H1 (cell line): ENCODE results near the gene TMEM151A. TPM values are rescaled to one million over a fixed set of nuclear protein-coding genes. Genes with fewer than 3 reads are reported as not detected.

ENCODE experiments used
- CTCF ChIA-PET: fragments of 300-600 bp; sonication (Branson Sonifier 250); formaldehyde crosslinking; loops from one replicate; lab custom pipeline; 2021; ENCODE audit not compliant: partially characterized antibody; lab: Charles Lee
- POLR2A ChIA-PET: fragments of 300-600 bp; sonication (Branson Sonifier 250); formaldehyde crosslinking; loops from one replicate; lab custom pipeline; 2021; ENCODE audit warnings: inconsistent platforms; ENCODE audit not compliant: partially characterized antibody; lab: Charles Lee
- DNase-seq, 2 experiments: peaks; one replicate each; pipeline versions ENCODE4 v3.0.0 to v3.0.0-alpha.2; 2010 to 2022; ENCODE audit warnings: low spot score in 2 of 2, low read depth in 1 of 2, mixed read lengths in 1 of 2
- FAIRE-seq: peaks from 2 replicates; lab custom pipeline; 2011; peaks lifted over from hg19 to GRCh38; lab: Jason Lieb, UNC
- H2AFZ ChIP-seq: 2 replicates; pipeline ENCODE4 v1.8.1; 2012; ENCODE audit warnings: low read length, inconsistent platforms
- H2AK5ac ChIP-seq: 2 replicates; pipeline ENCODE4 v1.6.1; 2013; ENCODE audit warnings: low read depth, low read length
- H2BK120ac ChIP-seq: replicated peaks from 2 replicates; pipeline ENCODE3; 2013; ENCODE audit warnings: low read depth, low read length, inconsistent platforms
- H2BK12ac ChIP-seq: 2 replicates; pipeline ENCODE4 v1.6.1; 2013; ENCODE audit warnings: low read depth, low read length
- H2BK15ac ChIP-seq: 2 replicates; pipeline ENCODE4 v1.6.1; 2013; ENCODE audit warnings: low read length
- H2BK20ac ChIP-seq: 2 replicates; pipeline ENCODE4 v1.6.1; 2013; ENCODE audit warnings: low read length
- H2BK5ac ChIP-seq: 2 replicates; pipeline ENCODE4 v1.6.1; 2013; ENCODE audit warnings: low read depth, low read length
- H3K14ac ChIP-seq: 2 replicates; pipeline ENCODE4 v1.6.1; 2013; ENCODE audit warnings: inconsistent platforms; ENCODE audit not compliant: insufficient read length
- H3K18ac ChIP-seq: 2 replicates; pipeline ENCODE4 v1.6.1; 2013; ENCODE audit warnings: low read length; ENCODE audit errors: extremely low read depth
- H3K23ac ChIP-seq: 2 replicates; pipeline ENCODE4 v1.6.1; 2013; ENCODE audit warnings: inconsistent platforms; ENCODE audit not compliant: insufficient read length
- H3K23me2 ChIP-seq: 2 replicates; pipeline ENCODE4 v1.6.1; 2013; ENCODE audit warnings: low read depth, low read length
- H3K27ac ChIP-seq: 2 replicates; pipeline ENCODE4 v1.6.1; 2011; ENCODE audit warnings: low read depth, low read length, inconsistent platforms
- H3K27me3 ChIP-seq, 4 experiments: replicated peaks in 1 of 4; 1 replicate in 1 of 4; 2 replicates in 3 of 4; pipeline versions ENCODE4 v1.6.1 to v1.8.1; 2011 to 2013; ENCODE audit warnings: low read length in 3 of 4, mild to moderate bottlenecking in 3 of 4, inconsistent platforms in 2 of 4, mixed read lengths in 2 of 4, moderate library complexity in 1 of 4; ENCODE audit not compliant: control insufficient read depth in 3 of 4, insufficient read depth in 3 of 4; ENCODE audit errors: extremely low read depth in 1 of 4
- H3K36me3 ChIP-seq, 4 experiments: 2 replicates each; pipeline versions ENCODE4 v1.6.1 to v1.8.1; 2011 to 2013; ENCODE audit warnings: mild to moderate bottlenecking in 4 of 4, low read length in 3 of 4, moderate library complexity in 2 of 4, control low read depth in 1 of 4, inconsistent platforms in 1 of 4; ENCODE audit not compliant: insufficient read depth in 4 of 4, control insufficient read depth in 2 of 4
- H3K4ac ChIP-seq: replicated peaks from 2 replicates; pipeline ENCODE3; 2013; ENCODE audit warnings: low read length, low read depth, mixed read lengths, inconsistent platforms; ENCODE audit not compliant: insufficient read length
- H3K4me1 ChIP-seq, 4 experiments: replicated peaks in 1 of 4; 1 replicate in 1 of 4; 2 replicates in 3 of 4; pipeline versions ENCODE4 v1.6.1 to v1.8.1; 2011 to 2013; ENCODE audit warnings: low read length in 3 of 4, inconsistent platforms in 2 of 4, mixed read lengths in 1 of 4; ENCODE audit not compliant: insufficient read depth in 4 of 4, control insufficient read depth in 3 of 4
- H3K4me2 ChIP-seq, 2 experiments: 2 replicates each; pipeline versions ENCODE4 v1.6.1 to v1.8.1; 2011 to 2013; ENCODE audit warnings: low read depth in 2 of 2, low read length in 2 of 2, control low read depth in 1 of 2, inconsistent platforms in 1 of 2, mild to moderate bottlenecking in 1 of 2; ENCODE audit not compliant: insufficient read depth in 1 of 2
- H3K4me3 ChIP-seq, 4 experiments: fragments of 200-600, 300-600 bp in 1 of 4; sonication (generic), shearing (Covaris generic), sonication (Bioruptor Twin) in 1 of 4; 2 replicates each; pipeline versions ENCODE4 v1.5.1 to v1.8.1; 2011 to 2016; ENCODE audit warnings: low read length in 4 of 4, low read depth in 3 of 4, control low read depth in 2 of 4, inconsistent platforms in 2 of 4, mild to moderate bottlenecking in 2 of 4, mixed read lengths in 1 of 4, moderate library complexity in 1 of 4; ENCODE audit not compliant: insufficient read depth in 2 of 4; ENCODE audit errors: extremely low read depth in 1 of 4
- H3K56ac ChIP-seq: replicated peaks from 2 replicates; pipeline ENCODE3; 2013; ENCODE audit warnings: low read depth, mild to moderate bottlenecking, mixed read lengths, low read length, inconsistent platforms; ENCODE audit not compliant: insufficient read length
- H3K79me1 ChIP-seq: 2 replicates; pipeline ENCODE4 v1.6.1; 2013; ENCODE audit warnings: low read depth, low read length, control low read depth
- H3K79me2 ChIP-seq, 2 experiments: 2 replicates each; pipeline versions ENCODE4 v1.6.1 to v1.8.1; 2012 to 2013; ENCODE audit warnings: low read length in 2 of 2, mild to moderate bottlenecking in 2 of 2, inconsistent platforms in 1 of 2; ENCODE audit not compliant: insufficient read depth in 2 of 2, control insufficient read depth in 1 of 2
- H3K9ac ChIP-seq, 4 experiments: replicated peaks in 1 of 4; 1 replicate in 1 of 4; 2 replicates in 3 of 4; pipeline versions ENCODE4 v1.6.1 to v1.8.1; 2011 to 2013; ENCODE audit warnings: low read depth in 3 of 4, low read length in 3 of 4, control low read depth in 2 of 4, mild to moderate bottlenecking in 2 of 4, moderate library complexity in 2 of 4, inconsistent platforms in 1 of 4; ENCODE audit errors: extremely low read depth in 1 of 4
- H3K9me3 ChIP-seq, 2 experiments: 2 replicates each; pipeline versions ENCODE4 v1.6.1 to v1.8.1; 2012 to 2013; ENCODE audit warnings: mild to moderate bottlenecking in 2 of 2, moderate library complexity in 2 of 2, control low read depth in 1 of 2, inconsistent platforms in 1 of 2, low read depth in 1 of 2, low read length in 1 of 2, mixed read lengths in 1 of 2; ENCODE audit not compliant: insufficient read depth in 2 of 2
- H4K20me1 ChIP-seq, 2 experiments: replicated peaks in 1 of 2; 2 replicates each; pipeline versions ENCODE3 to v1.8.1; 2011 to 2013; ENCODE audit warnings: inconsistent platforms in 2 of 2, low read length in 2 of 2, mild to moderate bottlenecking in 1 of 2; ENCODE audit not compliant: insufficient read depth in 2 of 2, control insufficient read depth in 1 of 2
- H4K5ac ChIP-seq: 2 replicates; pipeline ENCODE4 v1.6.1; 2013; ENCODE audit warnings: low read length, low read depth, mixed read lengths, inconsistent platforms; ENCODE audit not compliant: insufficient read length
- H4K8ac ChIP-seq: 2 replicates; pipeline ENCODE4 v1.8.0; 2013; ENCODE audit warnings: mild to moderate bottlenecking, moderate library complexity, low read length, inconsistent platforms; ENCODE audit not compliant: insufficient read depth; ENCODE audit errors: extremely low read depth
- H4K91ac ChIP-seq: replicated peaks from 2 replicates; pipeline ENCODE3; 2013; ENCODE audit warnings: low read length, mixed read lengths, inconsistent platforms; ENCODE audit not compliant: insufficient read length
- BCL11A ChIP-seq, 2 experiments: IDR thresholded peaks; one replicate each; pipeline ENCODE4 v1.6.1; 2011; ENCODE audit warnings: low read depth in 2 of 2, low read length in 2 of 2, mild to moderate bottlenecking in 2 of 2
- CHD1 ChIP-seq: IDR thresholded peaks from 2 replicates; pipeline ENCODE4 v1.6.1; 2012; ENCODE audit warnings: low read depth, low read length, improper control_type of control experiment
- CTBP2 ChIP-seq: IDR thresholded peaks from 2 replicates; pipeline ENCODE4 v1.7.0; 2011; ENCODE audit warnings: borderline replicate concordance, mild to moderate bottlenecking, moderate library complexity, mixed read lengths, low read length; ENCODE audit not compliant: insufficient read depth, insufficient read length
- EZH2 ChIP-seq: fragments of 200-600 bp; sonication (generic); IDR thresholded peaks from 2 replicates; pipeline ENCODE4 v1.7.1; 2012; ENCODE audit warnings: low read depth, mild to moderate bottlenecking, moderate library complexity, low read length, inconsistent platforms; ENCODE audit not compliant: severe bottlenecking
- FOSL1 ChIP-seq: IDR thresholded peaks from 2 replicates; pipeline ENCODE4 v1.6.1; 2011; ENCODE audit warnings: mild to moderate bottlenecking, low read depth, low read length, moderate library complexity; ENCODE audit not compliant: insufficient read depth
- SIX5 ChIP-seq: IDR thresholded peaks from 2 replicates; pipeline ENCODE4 v1.6.1; 2011; ENCODE audit warnings: mild to moderate bottlenecking, low read depth, low read length
- SP2 ChIP-seq: IDR thresholded peaks from 2 replicates; pipeline ENCODE4 v1.6.1; 2012; ENCODE audit warnings: mild to moderate bottlenecking, low read length, inconsistent platforms
- TBP ChIP-seq: IDR thresholded peaks from 2 replicates; pipeline ENCODE4 v1.6.1; 2011; ENCODE audit warnings: low read depth, low read length, improper control_type of control experiment
- TCF12 ChIP-seq: IDR thresholded peaks from 2 replicates; pipeline ENCODE4 v1.6.1; 2011; ENCODE audit warnings: low read depth, mild to moderate bottlenecking, low read length
- TEAD4 ChIP-seq: IDR thresholded peaks from 2 replicates; pipeline ENCODE4 v1.6.1; 2012; ENCODE audit warnings: low read depth, low read length, inconsistent platforms, mixed read lengths
- WGBS, 2 experiments: shearing (Covaris generic) in 1 of 2; methylation state at CpG; one replicate each; pipeline versions ENCODE4 v1.1.6 to v1.1.7; 2013 to 2015; ENCODE audit warnings: low lambda C conversion rate in 2 of 2, mixed read lengths in 2 of 2, inconsistent platforms in 1 of 2, low coverage in 1 of 2, missing lambda C conversion rate in 1 of 2; ENCODE audit not compliant: insufficient replicate concordance in 2 of 2, insufficient coverage in 1 of 2, insufficient read length in 1 of 2; ENCODE audit errors: extremely low coverage in 1 of 2, missing lambda C conversion rate in 1 of 2; 5-methylcytosine and 5-hydroxymethylcytosine counted together
- polyA plus RNA-seq, 7 experiments: library from polyadenylated mRNA; depleted of rRNA in 3 of 7; stranded (reverse) in 5 of 7; unstranded in 2 of 7; fragments of >200 nt in 5 of 7; fragments of 200-250 nt in 2 of 7; gene quantifications; 1 replicate in 5 of 7; 2 replicates in 1 of 7; 4 replicates in 1 of 7; pipeline versions ENCODE4 v1.2.1 to v1.2.3, GENCODE V29; 2011 to 2013; ENCODE audit warnings: missing spikeins in 2 of 7, mixed read lengths in 2 of 7
- total RNA-seq: library from RNA; stranded (reverse); fragmentation: NEBNext Ultra II Directional; extraction: Animal tissue kit (Norgen Biotek cat#: 25700); gene quantifications from 2 replicates; pipeline ENCODE4 v1.2.1, GENCODE V29; 2021
- TF ChIP-seq, protein P1 (sequence below): IDR thresholded peaks from 2 replicates; pipeline ENCODE4 v1.6.1; 2011; ENCODE audit warnings: low read length, improper control_type of control experiment

The TMEM151A gene
- total and polyA plus RNA-seq, 2 of the 8 experiments (the other 6 are each of a cell fraction or from before 2014, with no cell fraction given): 3.2 TPM

DNA sequence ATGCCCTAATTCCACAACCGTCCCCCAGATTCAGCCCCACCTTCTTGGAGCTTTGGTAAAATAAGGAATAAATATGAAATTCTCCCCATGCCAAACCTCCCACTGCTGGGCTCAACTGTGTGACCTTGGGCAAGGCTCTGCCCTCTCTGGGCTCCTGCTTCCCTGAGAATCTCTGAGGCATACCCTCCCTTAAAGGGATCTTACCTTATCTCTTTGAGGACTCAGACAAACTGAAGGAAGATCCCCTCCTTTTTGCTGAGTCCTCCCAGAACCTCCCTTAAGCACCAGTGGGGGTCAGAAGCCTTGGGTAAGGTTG is 22.4 kb downstream of the TMEM151A start:
- H3K36me3 ChIP-seq: no peaks in the 10 kb centered on the region
- H3K18ac ChIP-seq: peak overlapping the region; percentile 38; the same call in 1 of the 2 replicates
- ChIA-PET POLR2A (interaction anchor here (1.7 to 2.5 kb wide), 3 partner anchors 8 to 25 kb away, joined by 6 to 10 read pairs (median 7); partner anchors contain the start of gene YIF1A), CTCF (interaction anchor here (0.9 to 11.7 kb wide), 9 partner anchors 8 to 72 kb away, joined by 3 to 242 read pairs (median 27); partner anchors contain the start of genes B4GAT1 and RIN1)
- no peak overlapping the region for H3K4ac ChIP-seq
- H2AFZ ChIP-seq: no peak overlapping the region
- H3K9ac ChIP-seq: no peak overlapping the region
- peaks cover 0 to 3% (median 1%) of the 10 kb centered on the region in 4 experiments; a peak in 2 of 7 replicates for H3K27me3 ChIP-seq
- WGBS, 2 experiments: 64% methylated on average over 1 of the region's 1 CpG; no CpG with 5 or more reads in 1 of the 2 experiments
- H2BK15ac ChIP-seq: no peak overlapping the region
- FAIRE-seq (no peak), DNase-seq (no peak)
- H2BK120ac ChIP-seq: no peak overlapping the region
- no peak overlapping the region for H3K27ac ChIP-seq
- no peak overlapping the region for H4K91ac ChIP-seq
- H2BK20ac ChIP-seq: no peak overlapping the region
- H2BK12ac ChIP-seq: peak overlapping the region; percentile 71; the same call in 1 of the 2 replicates
- no peak overlapping the region for H3K14ac ChIP-seq
- H3K4me2 ChIP-seq: peak overlapping the region; percentile 48 to 88; a peak in 3 of 4 replicates
- H2BK5ac ChIP-seq: no peak overlapping the region
- H4K8ac ChIP-seq: no peak overlapping the region
- TF ChIP-seq SIX5 (no peak), EZH2 (no peak), TCF12 (no peak), BCL11A (IDR thresholded peaks at IDR 0.05; ENCODE audit: low read depth in 2 of 2, low read length in 2 of 2) (no peak), CHD1 (no peak), TEAD4 (no peak), FOSL1 (no peak), SP2 (no peak), TBP (no peak), CTBP2 (no peak)
- TF ChIP-seq, protein P1, sequence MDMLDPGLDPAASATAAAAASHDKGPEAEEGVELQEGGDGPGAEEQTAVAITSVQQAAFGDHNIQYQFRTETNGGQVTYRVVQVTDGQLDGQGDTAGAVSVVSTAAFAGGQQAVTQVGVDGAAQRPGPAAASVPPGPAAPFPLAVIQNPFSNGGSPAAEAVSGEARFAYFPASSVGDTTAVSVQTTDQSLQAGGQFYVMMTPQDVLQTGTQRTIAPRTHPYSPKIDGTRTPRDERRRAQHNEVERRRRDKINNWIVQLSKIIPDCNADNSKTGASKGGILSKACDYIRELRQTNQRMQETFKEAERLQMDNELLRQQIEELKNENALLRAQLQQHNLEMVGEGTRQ: no peak
- peaks cover 12 to 33% (median 22%) of the 10 kb centered on the region in 4 experiments for H3K4me1 ChIP-seq
- H3K23me2 ChIP-seq: peaks cover 8% of the 10 kb centered on the region
- H3K79me2 ChIP-seq: no peaks in the 10 kb centered on the region
- H3K4me3 ChIP-seq: peak overlapping the region in 1 of 4 experiments; percentile 70; a peak in 2 of 8 replicates
- no peaks in the 10 kb centered on the region for H3K79me1 ChIP-seq
- H3K9me3 ChIP-seq: no peaks in the 10 kb centered on the region
- H4K5ac ChIP-seq: no peak overlapping the region
- H2AK5ac ChIP-seq: no peak overlapping the region
- no peak overlapping the region for H3K56ac ChIP-seq
- no peaks in the 10 kb centered on the region for H4K20me1 ChIP-seq
- no peak overlapping the region for H3K23ac ChIP-seq
